ENCODE measurements around the gene RPS28.
A peak's percentile ranks its signal among the peaks of the same experiment; 100 is the strongest.
"Not testable (repeated sequence)": the region's sequence is repeated elsewhere in the genome, so short reads cannot be mapped to it uniquely, and the experiment has no call there.

RPS28 gene

GRCh38 chr19:8321067-8321985, at the start of gene RPS28, which contains the start of gene NDUFA7:
Gene RPS28 (plus strand): TSS chr19:8321496. CDS start chr19:8321531, 35 bp downstream.
Gene NDUFA7 (minus strand): TSS chr19:8321375. CDS start chr19:8321358, 17 bp downstream.
- DNase-seq (ENCODE audit: low read depth in 2 of 2): peak; percentile 93 to 96

- DNase-seq (ENCODE audit: low read depth in 2 of 2): not testable (repeated sequence)
These were observed 44.8 kb upstream of the RPS28 start for GRCh38 chr19:8276508-8276907.

DNA sequence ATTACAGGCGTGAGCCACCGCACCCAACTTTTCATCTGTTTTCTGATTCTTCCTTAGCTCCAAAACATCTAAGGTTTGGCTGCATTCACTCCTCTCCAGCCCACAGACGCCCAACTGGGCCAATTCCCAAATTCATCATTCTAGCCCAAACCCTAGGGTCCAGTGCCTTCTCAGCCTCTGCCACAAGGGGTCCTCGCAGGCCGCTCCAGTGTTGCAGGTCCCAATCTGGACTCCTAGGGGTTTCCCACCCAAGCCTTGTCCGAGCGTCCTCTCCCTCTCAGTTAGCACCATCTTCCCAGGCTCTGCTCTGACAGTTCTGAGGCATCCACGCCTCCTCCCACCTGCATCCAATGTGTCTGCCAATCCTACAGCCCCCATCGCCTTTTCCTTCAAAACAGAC, 30.0 kb upstream of the RPS28 start:
- not testable (repeated sequence) for DNase-seq (ENCODE audit: low read depth in 2 of 2)

- DNase-seq (ENCODE audit: low read depth in 2 of 2): no peak
These were observed 19.0 kb upstream of the RPS28 start for GRCh38 chr19:8302357-8302691.

GRCh38 chr19:8302734-8303133, 18.6 kb upstream of the RPS28 start:
- DNase-seq (ENCODE audit: low read depth in 2 of 2): no peak

DNA sequence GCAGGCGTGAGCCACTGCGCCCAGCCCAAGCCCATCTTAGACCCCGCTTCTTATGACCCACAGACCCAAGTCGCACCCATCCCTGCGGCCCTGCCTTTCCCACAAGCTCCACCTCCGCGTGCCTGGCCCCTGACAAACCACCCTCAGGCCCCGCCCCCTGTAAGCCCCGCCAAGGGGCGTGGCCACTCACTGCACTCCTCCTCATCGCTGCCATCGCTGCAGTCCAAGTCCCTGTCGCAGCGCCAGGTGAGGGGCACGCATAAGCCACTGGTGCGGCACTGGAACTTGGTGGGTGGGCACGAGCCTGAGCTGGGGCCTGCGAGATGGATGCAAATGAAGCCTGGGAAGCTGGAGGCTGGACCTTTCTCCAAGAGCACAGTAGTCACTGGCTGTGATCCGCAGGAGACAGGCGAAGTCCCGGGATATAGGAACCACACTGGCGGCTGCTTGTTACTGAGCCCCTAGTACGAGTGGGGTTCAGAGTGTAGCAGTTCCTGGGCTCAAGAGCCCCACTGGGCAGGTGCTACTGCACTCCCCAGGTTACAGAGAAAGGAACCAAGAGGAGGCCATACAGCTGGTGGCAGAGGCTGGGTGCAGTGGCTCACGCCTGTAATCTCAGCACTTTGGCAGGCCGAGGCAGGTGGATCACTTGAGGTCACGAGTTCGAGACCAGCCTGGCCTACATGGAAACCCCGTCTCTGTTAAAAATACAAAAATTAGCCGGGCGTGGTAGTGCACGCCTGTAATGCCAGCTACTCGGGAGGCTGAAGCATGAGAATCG, 16.3 kb upstream of the RPS28 start:
- no peak for DNase-seq (ENCODE audit: low read depth in 2 of 2)

GRCh38 chr19:8305798-8306197, 15.5 kb upstream of the RPS28 start:
- no peak for DNase-seq (ENCODE audit: low read depth in 2 of 2)

DNA sequence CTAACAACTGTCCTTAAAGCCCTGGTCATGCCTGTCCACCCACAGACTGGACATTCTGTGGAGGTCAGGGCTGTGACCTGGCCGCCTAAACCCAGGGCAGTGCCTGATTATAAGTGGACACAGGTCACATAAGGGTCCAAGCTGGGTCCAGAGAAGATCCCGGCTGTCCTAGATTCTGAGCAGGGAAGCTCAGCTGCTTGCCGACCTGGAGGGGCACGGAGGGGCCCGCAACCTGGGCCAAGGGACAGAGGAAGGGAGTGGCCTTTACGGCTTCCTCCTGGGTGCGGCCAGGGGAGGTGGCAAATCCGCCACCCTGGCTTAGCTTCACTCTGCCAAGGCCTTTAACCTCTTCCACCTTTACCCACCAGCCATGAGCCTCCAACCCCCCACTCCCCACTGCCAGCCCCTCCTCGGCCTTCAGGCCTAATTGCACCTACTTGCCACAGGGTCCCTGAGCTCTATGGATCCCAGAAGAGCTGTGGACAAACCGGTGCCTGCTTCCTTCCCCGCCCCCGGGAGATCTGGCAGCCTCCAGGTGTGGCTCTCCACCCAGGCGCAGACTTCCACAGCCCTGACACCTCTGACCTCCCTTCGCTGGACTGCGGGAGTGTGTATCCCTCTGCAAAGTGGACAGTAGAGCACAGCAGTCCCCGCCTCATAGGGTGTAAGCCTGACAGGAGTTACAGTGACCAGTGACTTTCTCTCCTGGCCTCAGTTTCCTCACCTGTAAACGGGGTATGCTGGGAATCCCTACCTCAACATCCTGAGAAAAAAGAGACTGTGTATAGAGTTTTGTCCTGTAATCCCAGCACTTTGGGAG, 14.9 kb upstream of the RPS28 start:
- DNase-seq (ENCODE audit: low read depth in 2 of 2): no peak

DNA sequence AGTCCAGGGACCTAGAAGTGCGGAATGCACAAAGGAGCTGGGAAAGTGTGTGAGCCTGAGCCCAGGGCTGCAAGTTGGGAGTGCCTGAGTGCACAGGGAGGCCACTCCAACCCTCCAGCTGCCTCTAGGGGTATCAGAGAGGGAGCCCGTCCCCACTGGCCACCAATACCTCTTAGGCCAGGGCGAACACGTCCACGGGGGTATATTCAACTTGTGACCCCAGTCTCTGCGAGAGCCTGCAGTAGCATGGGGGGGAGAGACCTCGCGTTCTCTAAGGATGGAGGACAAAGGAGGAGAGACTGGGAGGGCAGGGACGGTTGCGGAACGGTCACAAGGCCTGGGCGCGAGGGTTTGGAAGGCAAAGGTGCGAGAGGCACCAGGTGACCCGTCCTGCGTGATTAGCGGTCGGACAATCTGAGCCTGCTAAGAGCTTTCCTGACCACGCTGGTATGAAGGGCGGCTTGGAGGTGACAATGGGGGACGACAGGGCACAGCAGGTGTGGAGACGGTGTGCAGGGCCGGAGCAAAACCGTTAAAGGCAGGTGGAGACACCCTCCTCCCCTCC, 13.8 kb upstream of the RPS28 start:
- no peak for DNase-seq (ENCODE audit: low read depth in 2 of 2)

DNA sequence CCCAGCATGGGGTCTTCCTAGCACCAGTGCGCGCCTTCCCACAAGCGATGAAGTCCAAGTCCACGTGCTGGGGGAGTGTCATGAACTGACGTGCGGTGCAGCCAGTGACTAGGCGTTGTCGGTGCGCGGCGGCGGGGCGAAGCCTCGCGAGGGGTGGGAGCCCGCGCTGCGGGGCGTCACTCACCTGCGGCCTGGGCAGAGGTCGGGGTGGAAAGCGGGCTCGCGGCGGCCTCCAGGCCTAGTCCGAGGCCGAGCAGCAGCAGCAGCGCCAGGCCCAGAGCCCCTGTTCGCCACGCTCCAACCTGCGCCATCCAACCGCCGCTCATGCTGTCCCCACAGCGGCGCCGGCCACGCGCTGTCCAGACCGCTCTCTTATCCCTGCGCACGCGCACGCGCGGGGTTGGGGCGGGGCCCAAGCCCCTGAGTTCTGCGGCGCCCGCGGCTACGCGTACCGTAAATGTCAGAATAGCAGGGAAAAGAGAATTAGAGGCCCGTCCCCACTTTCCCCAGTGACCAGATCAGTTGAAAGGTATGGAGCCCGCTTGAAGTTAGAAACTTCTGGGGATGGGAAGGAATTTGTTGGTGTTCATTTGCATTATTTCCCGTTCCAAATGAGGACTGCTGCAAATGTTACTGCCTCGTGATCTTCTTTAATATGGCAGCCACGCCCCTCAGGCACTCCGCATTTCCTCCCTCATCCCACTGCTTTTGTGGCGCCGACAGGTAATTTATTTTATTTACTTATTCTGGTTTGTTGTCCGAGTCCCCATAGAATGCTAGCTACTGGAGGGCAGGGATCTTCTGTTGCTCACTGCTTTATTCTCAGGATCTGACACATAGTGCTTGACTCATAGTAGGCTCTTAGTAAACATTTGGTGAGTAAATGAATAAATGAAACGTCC, 13.1 kb upstream of the RPS28 start, which contains the start of gene CD320:
TSS of gene CD320 (minus strand) at position 394 of the 902 bp plus-strand sequence. CDS start at position 326, 68 bp downstream.
- peak; percentile 58 to 73 for DNase-seq (ENCODE audit: low read depth in 2 of 2)

DNA sequence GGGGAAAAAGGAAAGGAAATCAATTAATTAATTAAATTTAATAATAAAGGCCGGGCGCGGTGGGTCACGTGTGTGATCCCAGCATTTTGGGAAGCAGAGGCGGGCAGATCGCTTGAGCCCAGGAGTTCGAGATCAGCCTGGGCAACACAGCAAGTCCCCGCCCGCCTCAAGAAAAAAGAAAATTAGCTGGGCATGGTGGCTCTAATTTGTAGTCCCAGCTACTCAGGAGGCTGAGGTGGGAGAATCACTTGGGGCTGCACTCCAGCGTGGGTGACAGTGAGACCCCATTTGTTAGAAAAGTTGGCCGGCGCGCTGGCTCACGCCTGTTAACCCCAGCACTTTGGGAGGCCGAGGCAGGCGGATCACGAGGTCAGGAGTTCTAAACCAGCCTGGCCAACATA, 12.4 kb upstream of the RPS28 start:
- DNase-seq (ENCODE audit: low read depth in 2 of 2): no peak

GRCh38 chr19:8310342-8311055, 10.8 kb upstream of the RPS28 start:
- no peak for DNase-seq (ENCODE audit: low read depth in 2 of 2)

GRCh38 chr19:8311461-8312260, 9.6 kb upstream of the RPS28 start:
- no peak for DNase-seq (ENCODE audit: low read depth in 2 of 2)

- DNase-seq (ENCODE audit: low read depth in 2 of 2): not testable (repeated sequence)
These were observed 6.2 kb upstream of the RPS28 start for GRCh38 chr19:8314981-8315640.

DNA sequence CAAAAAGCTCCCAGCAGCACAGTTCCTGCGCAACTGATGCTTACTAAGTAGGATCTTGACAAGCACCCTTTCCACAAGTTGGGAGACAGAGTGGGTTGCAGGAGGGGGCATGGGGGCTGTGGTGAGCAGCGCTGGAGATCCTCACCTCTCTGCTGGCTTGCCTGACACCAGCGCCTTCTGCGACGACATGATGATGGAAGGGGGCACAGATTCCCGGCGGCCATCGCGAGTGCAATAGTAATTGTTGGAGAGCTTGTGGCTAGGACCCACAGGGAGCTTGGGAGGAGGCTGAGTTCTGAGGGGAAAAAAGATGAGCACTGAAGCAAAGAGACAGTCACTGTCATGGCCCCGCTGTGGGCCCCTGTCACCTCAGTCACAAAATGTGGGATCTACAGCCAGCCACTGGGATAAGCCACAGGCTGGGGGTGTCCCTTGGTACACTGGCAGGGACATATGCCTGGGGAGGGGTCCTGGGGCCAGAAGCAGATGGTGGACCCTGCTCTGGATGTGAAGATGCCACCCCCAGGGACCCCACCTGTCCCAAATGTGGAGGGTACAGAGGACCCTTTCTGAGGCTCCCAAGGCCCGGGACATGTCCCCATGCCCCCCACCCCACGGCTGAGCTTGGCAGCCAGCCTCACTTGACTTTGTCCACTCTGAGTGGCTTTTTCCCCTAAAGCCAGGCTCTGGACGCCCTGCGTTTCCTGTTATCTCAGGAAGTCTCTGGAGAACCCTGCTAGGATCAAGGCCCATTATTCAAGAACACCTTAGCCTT, 4.8 kb upstream of the RPS28 start:
- DNase-seq (ENCODE audit: low read depth in 2 of 2): no peak

DNA sequence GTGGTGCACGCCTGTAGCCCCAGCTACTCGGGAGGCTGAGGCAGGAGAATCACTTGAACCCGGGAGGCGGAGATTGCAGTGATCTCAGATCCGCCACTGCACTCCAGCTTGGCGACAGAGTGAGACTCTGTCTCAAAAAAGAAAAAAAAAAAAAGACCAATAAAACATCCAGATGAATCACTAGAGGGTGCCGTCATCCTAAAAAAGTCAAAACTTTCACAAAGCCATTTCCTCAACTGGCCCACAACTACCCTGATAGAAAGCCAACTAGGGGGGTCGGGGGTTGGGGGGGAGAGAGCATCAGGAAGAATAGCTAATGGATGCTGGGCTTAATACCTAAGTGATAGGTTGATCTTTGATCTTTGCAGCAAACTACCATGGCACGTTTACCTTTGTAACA, 2.5 kb upstream of the RPS28 start:
- DNase-seq (ENCODE audit: low read depth in 2 of 2): not testable (repeated sequence)

DNA sequence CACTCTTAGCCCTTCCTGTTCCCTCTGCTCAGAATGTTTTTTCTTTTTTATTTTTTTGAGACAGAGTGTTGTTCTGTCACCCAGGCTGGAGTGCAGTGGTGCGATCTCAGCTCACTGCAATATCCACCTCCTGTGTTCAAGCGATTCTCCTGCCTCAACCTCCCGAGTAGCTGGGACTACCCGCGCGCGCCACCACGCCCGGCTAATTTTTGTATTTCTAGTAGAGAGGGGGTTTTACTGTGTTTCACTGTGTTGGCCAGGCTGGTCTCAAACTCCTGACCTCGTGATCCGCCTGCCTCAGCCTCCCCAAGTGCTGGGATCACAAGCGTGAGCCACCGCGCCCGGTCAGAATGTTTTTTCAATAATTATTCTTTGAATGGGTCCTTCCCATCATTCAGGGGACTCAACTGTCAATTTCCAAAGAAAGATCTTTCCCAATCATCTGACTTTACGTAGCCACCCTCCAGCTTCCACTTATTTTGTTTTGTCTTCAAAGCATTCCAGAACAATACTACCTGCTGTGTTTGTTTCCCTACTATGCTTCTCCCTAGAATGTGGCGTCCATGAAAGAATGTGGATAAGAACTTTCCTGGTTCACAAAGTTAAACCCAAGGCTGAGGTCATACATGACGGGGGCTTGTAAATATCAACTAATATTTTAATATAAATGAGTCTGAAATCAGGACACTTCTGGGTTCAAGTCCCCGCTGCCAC, 1.3 kb upstream of the RPS28 start:
- DNase-seq (ENCODE audit: low read depth in 2 of 2): no peak
